Breast epithelium (tissue), 3 donors: ENCODE measurements around the gene FRMD4A.

Experiments
- CTCF ChIP-seq, 3 donors: fragments of 450-650 bp; IDR thresholded peaks; one replicate each; pipeline ENCODE4 v1.5.1; 2016 to 2017; ENCODE audit warnings: antibody characterized with exemption in 3 of 3, mild to moderate bottlenecking in 3 of 3, moderate library complexity in 3 of 3
- POLR2A ChIP-seq: fragments of 450-650 bp; IDR thresholded peaks from one replicate; pipeline ENCODE4 v1.6.1; 2016; ENCODE audit warnings: antibody characterized with exemption, mild to moderate bottlenecking, moderate library complexity
- POLR2AphosphoS5 ChIP-seq, 3 donors: sonication (generic); formaldehyde crosslinking; IDR thresholded peaks; one replicate each; pipeline ENCODE4 v1.6.1; 2017; ENCODE audit warnings: antibody characterized with exemption in 3 of 3

GRCh38 chr10:13651969-13652720 is 678.6 kb downstream of the FRMD4A start:
- TF ChIP-seq CTCF (IDR thresholded peaks at IDR 0.05), result no peak
- TF ChIP-seq POLR2A, result no peak
- TF ChIP-seq POLR2AphosphoS5 (IDR thresholded peaks at IDR 0.05), result no peak
